Naive thymus-derived CD4-positive, alpha-beta T cell (primary cell): ENCODE data around the gene EFCC1. TPM values are rescaled to one million over a fixed set of nuclear protein-coding genes. Genes with fewer than 3 reads are reported as not detected.

Source experiments
- ATAC-seq: fragments of 150-1000 bp; cut with Tn5 transposase; 2 replicates; pipeline ENCODE4 v1.10.0; 2021; ENCODE audit warnings: mild to moderate bottlenecking, moderate library complexity
- CTCF ChIA-PET: fragments of 350-600 bp; sonication (Branson Sonifier 250); formaldehyde crosslinking; loops from one replicate; lab custom pipeline; 2021; ENCODE audit warnings: antibody characterized with exemption; lab: Charles Lee
- POLR2A ChIA-PET: fragments of 350-600 bp; sonication (Branson Sonifier 250); formaldehyde crosslinking; loops from one replicate; lab custom pipeline; 2021; ENCODE audit warnings: antibody characterized with exemption, inconsistent platforms; lab: Charles Lee
- DNase-seq, 9 donors: peaks; one replicate each; pipeline versions ENCODE4 v3.0.0 to v3.0.0-alpha.2; 2020 to 2022; ENCODE audit warnings: mixed read lengths in 1 of 9
- H3K27ac ChIP-seq: one replicate; pipeline ENCODE4 v1.7.0; 2013; ENCODE audit warnings: mild to moderate bottlenecking, low read depth, low read length, moderate library complexity
- H3K27me3 ChIP-seq, 2 donors: one replicate each; pipeline ENCODE4 v1.7.0; 2013; ENCODE audit warnings: low read length in 2 of 2, mild to moderate bottlenecking in 2 of 2, moderate library complexity in 2 of 2; ENCODE audit not compliant: control insufficient read depth in 2 of 2, insufficient read depth in 2 of 2
- H3K36me3 ChIP-seq, 3 experiments: 1 replicate in 2 of 3; 2 replicates in 1 of 3; pipeline ENCODE4 v1.7.0; 2013; ENCODE audit warnings: low read length in 3 of 3, mild to moderate bottlenecking in 3 of 3, moderate library complexity in 1 of 3; ENCODE audit not compliant: insufficient read depth in 3 of 3, control insufficient read depth in 2 of 3
- H3K4me1 ChIP-seq, 2 donors: one replicate each; pipeline ENCODE4 v1.7.0; 2013; ENCODE audit warnings: low read length in 2 of 2, mild to moderate bottlenecking in 2 of 2, moderate library complexity in 1 of 2; ENCODE audit not compliant: control insufficient read depth in 2 of 2, insufficient read depth in 2 of 2
- H3K4me3 ChIP-seq: 2 replicates; pipeline ENCODE4 v1.7.0; 2013; ENCODE audit warnings: mild to moderate bottlenecking, low read length
- H3K9me3 ChIP-seq, 3 experiments: 1 replicate in 2 of 3; 2 replicates in 1 of 3; pipeline ENCODE4 v1.7.0; 2013; ENCODE audit warnings: low read length in 3 of 3; ENCODE audit not compliant: control insufficient read depth in 2 of 3
- H3K27ac Mint-ChIP-seq, 9 donors: one replicate each; pipeline ENCODE4 v1.8.0; 2020 to 2022; ENCODE audit warnings: mixed read lengths in 9 of 9, mild to moderate bottlenecking in 8 of 9, moderate library complexity in 5 of 9, inconsistent platforms in 2 of 9
- H3K27me3 Mint-ChIP-seq, 5 donors: one replicate each; pipeline ENCODE4 v1.8.0; 2021 to 2022; ENCODE audit warnings: mixed read lengths in 5 of 5, mild to moderate bottlenecking in 1 of 5
- H3K36me3 Mint-ChIP-seq, 5 donors: one replicate each; pipeline ENCODE4 v1.8.0; 2020 to 2022; ENCODE audit warnings: mixed read lengths in 5 of 5, mild to moderate bottlenecking in 3 of 5, inconsistent platforms in 1 of 5
- H3K4me1 Mint-ChIP-seq, 7 donors: one replicate each; pipeline ENCODE4 v1.8.0; 2020 to 2022; ENCODE audit warnings: mixed read lengths in 7 of 7, mild to moderate bottlenecking in 3 of 7, inconsistent platforms in 1 of 7
- H3K4me3 Mint-ChIP-seq, 10 donors: one replicate each; pipeline ENCODE4 v1.8.0; 2020 to 2022; ENCODE audit warnings: mild to moderate bottlenecking in 10 of 10, mixed read lengths in 10 of 10, moderate library complexity in 6 of 10, inconsistent platforms in 2 of 10
- H3K9me3 Mint-ChIP-seq, 11 donors: one replicate each; pipeline ENCODE4 v1.8.0; 2020 to 2022; ENCODE audit warnings: mixed read lengths in 11 of 11, mild to moderate bottlenecking in 4 of 11, inconsistent platforms in 1 of 11, moderate library complexity in 1 of 11
- intact Hi-C, 2 donors: fragments of 100-400 bp; cut with micrococcal nuclease; formaldehyde crosslinking; loops; one replicate each; pipeline ENCODE4 v1.15.1; 2023
- polyA plus RNA-seq, 2 donors: library from polyadenylated mRNA; unstranded; fragments of 300-500 nt; fragmentation: Illumina TruSeq; gene quantifications; one replicate each; pipeline ENCODE4 v1.2.3, GENCODE V29; 2021
- total RNA-seq, 6 experiments: library from RNA in 5 of 6; stranded (reverse) in 5 of 6; gene quantifications; 1 replicate in 5 of 6; 2 replicates in 1 of 6; pipeline ENCODE4 v1.2.3 and lab custom pipeline; 2021 to 2026

Gene EFCC1
- total and polyA plus RNA-seq, 7 experiments from 2014 or later, result 0.07 to 0.27 (median 0.21) TPM; not detected in 1

- no peaks in the 10 kb centered on the region for H3K36me3 Mint-ChIP-seq
- H3K36me3 ChIP-seq, result no peaks in the 10 kb centered on the region
- DNase-seq (no peak), ATAC-seq (no peak)
- H3K4me1 Mint-ChIP-seq, result peaks cover 20 to 51% (median 40%) of the 10 kb centered on the region in 7 donors
- no peaks in the 10 kb centered on the region for H3K27me3 ChIP-seq
- intact Hi-C loops, result loop anchor here (1.0 to 2.0 kb wide), 8 partner anchors 8 to 313 kb away; partner anchors contain the start of gene ACAD9 (in 1 of the 2)
- peaks cover 6 to 34% of the 10 kb centered on the region in 2 donors for H3K4me1 ChIP-seq
- POLR2A ChIA-PET, result interaction anchor here (0.5 to 14.6 kb wide), 11 partner anchors 18 to 322 kb away, joined by 3 to 236 read pairs (median 5); partner anchors contain the start of gene CNBP
- H3K9me3 ChIP-seq, result no peaks in the 10 kb centered on the region
- peaks cover 0 to 8% (median 0%) of the 10 kb centered on the region in 5 donors for H3K27me3 Mint-ChIP-seq
- H3K27ac Mint-ChIP-seq, result peak overlapping the region; percentile 56 to 91 (median 73)
- H3K27ac ChIP-seq, result peak overlapping the region; percentile 61
- CTCF ChIA-PET, result interaction anchor here (1.1 to 6.2 kb wide), 6 partner anchors 9 to 252 kb away, joined by 3 to 36 read pairs (median 6); no protein-coding TSS in a partner anchor
- H3K9me3 Mint-ChIP-seq, result no peaks in the 10 kb centered on the region
- H3K4me3 Mint-ChIP-seq, result peak overlapping the region; percentile 71 to 87 (median 82)
- H3K4me3 ChIP-seq, result peak overlapping the region; percentile 57
These were observed 7.0 kb upstream of the EFCC1 start for GRCh38 chr3:128994173-128994512.

DNA sequence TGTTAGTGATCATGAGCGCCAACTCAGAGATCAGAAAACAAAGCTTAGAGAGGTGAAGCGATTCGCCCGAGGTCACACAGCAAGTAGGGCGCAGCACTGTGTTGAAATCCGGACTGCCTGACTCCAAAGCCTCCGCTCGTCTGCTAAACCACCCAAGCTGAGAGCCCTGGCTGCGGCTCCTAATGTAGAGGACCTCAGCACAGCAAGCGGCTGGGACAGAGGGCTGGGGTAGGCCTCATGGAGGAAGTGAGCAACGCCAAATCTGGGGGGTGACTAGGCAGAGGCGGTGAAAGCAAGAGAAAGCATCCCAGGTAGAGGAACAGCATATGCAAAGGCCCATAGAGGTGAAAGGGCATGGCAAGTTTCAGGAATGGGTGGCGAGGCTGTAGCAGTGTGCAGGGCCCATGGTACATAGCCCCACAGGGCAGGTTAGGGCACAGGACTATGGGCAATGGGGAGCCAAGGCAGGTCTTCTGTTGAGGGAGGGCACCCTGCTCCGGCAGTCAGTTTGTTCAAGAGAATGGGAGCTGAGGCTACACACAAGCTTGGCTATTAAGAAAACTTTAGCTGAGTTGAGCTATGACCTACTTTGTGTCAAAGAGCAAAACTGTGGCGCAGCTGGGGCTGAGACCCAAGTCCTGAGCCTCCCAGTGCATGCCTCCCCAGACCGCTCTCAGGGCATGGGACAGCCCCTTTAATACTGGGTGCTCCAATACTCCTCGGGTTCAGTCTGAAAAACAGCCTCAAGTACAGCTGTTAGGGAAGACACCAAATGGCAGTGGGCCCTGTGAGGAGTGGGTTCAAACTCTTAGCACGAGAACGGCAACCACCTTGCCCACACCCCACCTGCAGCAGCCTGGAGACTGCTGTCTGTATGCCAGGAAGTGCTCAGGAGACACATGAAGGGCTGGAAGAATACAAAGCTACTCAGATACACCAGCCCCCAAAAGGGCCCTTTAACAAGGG is 6.2 kb upstream of the EFCC1 start:
- Mint-ChIP-seq H3K4me3 (peak overlapping the region; percentile 71 to 87 (median 82)), H3K27me3 (peaks cover 0 to 13% (median under 1%) of the 10 kb centered on the region in 5 donors), H3K9me3 (no peaks in the 10 kb centered on the region), H3K36me3 (no peaks in the 10 kb centered on the region), H3K27ac (peak overlapping the region; percentile 56 to 91 (median 73)), H3K4me1 (peaks cover 21 to 56% (median 43%) of the 10 kb centered on the region in 7 donors)
- Histone ChIP-seq H3K36me3 (no peaks in the 10 kb centered on the region), H3K4me3 (peak overlapping the region; percentile 57), H3K27ac (peak overlapping the region; percentile 61), H3K9me3 (no peaks in the 10 kb centered on the region), H3K4me1 (peaks cover 6 to 40% of the 10 kb centered on the region in 2 donors), H3K27me3 (no peaks in the 10 kb centered on the region)
- ChIA-PET POLR2A (interaction anchor here (0.6 to 14.6 kb wide), 14 partner anchors 11 to 996 kb away, joined by 3 to 236 read pairs (median 4); partner anchors contain the start of gene CNBP), CTCF (interaction anchor here (1.1 to 6.2 kb wide), 6 partner anchors 9 to 251 kb away, joined by 3 to 36 read pairs (median 6); no protein-coding TSS in a partner anchor)
- ATAC-seq (no peak), DNase-seq (no peak)
- intact Hi-C loops, result loop anchor here (1.0 to 2.0 kb wide), 8 partner anchors 7 to 314 kb away; partner anchors contain the start of gene ACAD9 (in 1 of the 2)

- H3K27me3 Mint-ChIP-seq, result peaks cover 0 to 22% (median 9%) of the 10 kb centered on the region in 5 donors
- H3K27ac ChIP-seq, result no peak overlapping the region
- H3K4me3 ChIP-seq, result no peak overlapping the region
- no peaks in the 10 kb centered on the region for H3K36me3 ChIP-seq
- ATAC-seq (no peak), DNase-seq (no peak)
- H3K9me3 ChIP-seq, result no peaks in the 10 kb centered on the region
- H3K4me3 Mint-ChIP-seq, result peak overlapping the region in 4 of 10 donors; percentile 22 to 67 (median 36)
- POLR2A ChIA-PET, result interaction anchor here (1.0 to 14.6 kb wide), 6 partner anchors 10 to 188 kb away, joined by 3 to 236 read pairs (median 19); no protein-coding TSS in a partner anchor
- H3K27me3 ChIP-seq, result no peaks in the 10 kb centered on the region
- no peaks in the 10 kb centered on the region for H3K9me3 Mint-ChIP-seq
- H3K4me1 ChIP-seq, result peaks cover 6 to 40% of the 10 kb centered on the region in 2 donors
- no peaks in the 10 kb centered on the region for H3K36me3 Mint-ChIP-seq
- H3K27ac Mint-ChIP-seq, result peak overlapping the region in 5 of 9 donors; percentile 52 to 80 (median 71)
- peaks cover 21 to 65% (median 51%) of the 10 kb centered on the region in 7 donors for H3K4me1 Mint-ChIP-seq
- CTCF ChIA-PET, result interaction anchor here (3.8 to 6.2 kb wide), 2 partner anchors 20 to 25 kb away, joined by 28 to 36 read pairs; no protein-coding TSS in a partner anchor
- intact Hi-C loops, result loop anchor here (2.0 kb wide), 3 partner anchors 21 to 315 kb away; partner anchors contain the start of gene ACAD9 (in 1 of the 2)
These were observed 5.4 kb upstream of the EFCC1 start for GRCh38 chr3:128995737-128996136.

DNA sequence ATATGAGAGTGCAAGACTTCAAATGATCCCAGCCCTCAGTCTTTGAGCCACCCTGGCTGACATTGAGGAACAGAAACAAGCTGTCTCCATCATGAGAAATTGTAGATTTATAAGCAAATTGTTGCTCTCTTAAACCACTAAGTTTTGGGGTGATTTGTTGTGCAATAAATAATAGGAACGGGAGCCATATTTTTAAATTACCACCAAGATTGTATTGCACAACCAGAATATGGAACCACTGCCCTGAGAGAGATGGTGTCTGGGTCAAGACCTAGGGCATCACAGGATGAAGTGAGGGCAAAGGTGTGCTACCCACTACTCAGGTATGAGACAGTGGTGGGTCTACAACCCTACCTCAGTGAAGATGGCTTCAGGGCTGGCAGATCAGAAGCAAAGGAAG is 4.9 kb upstream of the EFCC1 start:
- POLR2A ChIA-PET, result interaction anchor here (1.4 to 14.6 kb wide), 5 partner anchors 16 to 187 kb away, joined by 4 to 236 read pairs (median 24); no protein-coding TSS in a partner anchor
- no peaks in the 10 kb centered on the region for H3K9me3 ChIP-seq
- DNase-seq (no peak), ATAC-seq (no peak)
- peaks cover 6 to 40% of the 10 kb centered on the region in 2 donors for H3K4me1 ChIP-seq
- intact Hi-C loops, result no loop called here
- no peaks in the 10 kb centered on the region for H3K36me3 ChIP-seq
- H3K4me1 Mint-ChIP-seq, result peaks cover 21 to 65% (median 51%) of the 10 kb centered on the region in 7 donors
- no peaks in the 10 kb centered on the region for H3K9me3 Mint-ChIP-seq
- H3K27ac Mint-ChIP-seq, result peak overlapping the region in 3 of 9 donors; percentile 52 to 80 (median 56)
- H3K4me3 Mint-ChIP-seq, result peak overlapping the region in 1 of 10 donors; percentile 43
- H3K27me3 ChIP-seq, result no peaks in the 10 kb centered on the region
- H3K27ac ChIP-seq, result no peak overlapping the region
- CTCF ChIA-PET, result interaction anchor here (1.0 to 6.2 kb wide), 4 partner anchors 9 to 32 kb away, joined by 3 to 36 read pairs (median 16); no protein-coding TSS in a partner anchor
- H3K27me3 Mint-ChIP-seq, result peaks cover 0 to 26% (median 10%) of the 10 kb centered on the region in 5 donors
- no peak overlapping the region for H3K4me3 ChIP-seq
- H3K36me3 Mint-ChIP-seq, result no peaks in the 10 kb centered on the region

DNA sequence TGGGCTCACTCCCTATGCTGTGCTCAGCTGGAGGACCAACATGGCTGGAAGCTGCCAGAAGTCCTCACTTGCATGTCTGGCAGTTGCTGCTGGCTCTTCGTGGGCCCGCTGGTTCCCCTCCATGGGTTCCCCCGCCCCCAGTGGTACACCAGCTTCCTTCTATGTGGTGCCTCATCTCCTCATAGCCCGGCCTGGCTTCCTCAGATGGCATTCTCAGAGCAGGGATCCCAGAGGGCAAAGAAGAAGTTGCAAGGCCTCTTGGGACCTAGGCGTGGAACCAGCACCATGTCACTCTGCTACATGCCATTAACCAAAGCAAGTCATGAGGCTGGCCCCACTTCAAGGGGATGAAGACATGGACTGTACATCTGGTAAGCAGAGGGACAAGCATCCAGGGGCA is 4.4 kb upstream of the EFCC1 start:
- H3K9me3 ChIP-seq, result no peaks in the 10 kb centered on the region
- H3K27me3 Mint-ChIP-seq, result peaks cover 0 to 26% (median 10%) of the 10 kb centered on the region in 5 donors
- H3K4me3 ChIP-seq, result no peak overlapping the region
- peaks cover 6 to 40% of the 10 kb centered on the region in 2 donors for H3K4me1 ChIP-seq
- H3K36me3 Mint-ChIP-seq, result no peaks in the 10 kb centered on the region
- intact Hi-C loops, result no loop called here
- H3K4me3 Mint-ChIP-seq, result no peak overlapping the region
- no peaks in the 10 kb centered on the region for H3K27me3 ChIP-seq
- no peak overlapping the region for H3K27ac ChIP-seq
- H3K36me3 ChIP-seq, result no peaks in the 10 kb centered on the region
- no peaks in the 10 kb centered on the region for H3K9me3 Mint-ChIP-seq
- ChIA-PET CTCF (interaction anchor here (0.7 to 6.2 kb wide), 5 partner anchors 9 to 31 kb away, joined by 3 to 36 read pairs (median 3); no protein-coding TSS in a partner anchor), POLR2A (interaction anchor here (1.4 to 14.6 kb wide), 4 partner anchors 16 to 187 kb away, joined by 4 to 236 read pairs (median 24); no protein-coding TSS in a partner anchor)
- no peak for DNase-seq
- no peak overlapping the region for H3K27ac Mint-ChIP-seq
- no peak for ATAC-seq
- H3K4me1 Mint-ChIP-seq, result peaks cover 21 to 65% (median 51%) of the 10 kb centered on the region in 7 donors
